ENCODE results near the gene SMC4. TPM values are rescaled to one million over a fixed set of nuclear protein-coding genes. Genes with fewer than 3 reads are reported as not detected.

SMC4 gene
- polyA plus RNA-seq, 1 of the 3 experiments (the other 2 are of a cell fraction), result 26.1 TPM

GRCh38 chr3:160365869-160366522 lies 33.5 kb upstream of the SMC4 start:
- no peak for DNase-seq
- TF ChIP-seq REST (IDR thresholded peaks at IDR 0.05; ENCODE audit: low read depth, low read length), result no peak
- TF ChIP-seq FOXJ3 (CRISPR knock-in tag; IDR thresholded peaks at IDR 0.05), result no peak
- TF ChIP-seq EZH2phosphoT487 (IDR thresholded peaks at IDR 0.05; ENCODE audit: borderline replicate concordance, low read depth), result no peak
- H3F3A ChIP-seq (replicated peaks; ENCODE audit: insufficient read depth), result no peaks in the 10 kb centered on the region
- no peaks in the 10 kb centered on the region for H3K79me2 ChIP-seq (ENCODE audit: insufficient read depth)
- H3K27me3 ChIP-seq (ENCODE audit: insufficient read depth), result no peaks in the 10 kb centered on the region
- H4K20me1 ChIP-seq (ENCODE audit: insufficient read depth), result no peaks in the 10 kb centered on the region
- no peaks in the 10 kb centered on the region for H3K9me2 ChIP-seq
- no peak overlapping the region for H2AFZ ChIP-seq (ENCODE audit: low read depth)
- no peak overlapping the region for H3K9ac ChIP-seq
- CTCF ChIA-PET, result no interaction called here
- peaks cover 11 to 20% of the 10 kb centered on the region in 2 experiments for H3K36me3 ChIP-seq (replicated peaks in 1 of 2; ENCODE audit: control insufficient read depth in 1 of 2, insufficient read depth in 2 of 2, low read length in 1 of 2)
- H3K27ac ChIP-seq (ENCODE audit: low read depth in 2 of 2, low read length in 1 of 2), result no peak overlapping the region
- no peak overlapping the region for H3K4me3 ChIP-seq (ENCODE audit: low read depth in 2 of 2, low read length in 1 of 2)
- WGBS (ENCODE audit: low lambda C conversion rate), result 91% methylated on average over 1 of the region's 1 CpG
- POLR2A ChIA-PET, result no interaction called here
- no peaks in the 10 kb centered on the region; a peak in 1 of 4 replicates for H3K4me1 ChIP-seq (ENCODE audit: control insufficient read depth in 1 of 2, insufficient read depth in 2 of 2, low read depth in 1 of 2, low read length in 1 of 2)
- no peaks in the 10 kb centered on the region for H3K9me3 ChIP-seq
- no peak overlapping the region for H3K4me2 ChIP-seq

- Histone ChIP-seq H4K20me1 (ENCODE audit: insufficient read depth) (no peaks in the 10 kb centered on the region), H3F3A (replicated peaks; ENCODE audit: insufficient read depth) (no peaks in the 10 kb centered on the region), H3K9me2 (no peaks in the 10 kb centered on the region), H3K4me1 (ENCODE audit: control insufficient read depth in 1 of 2, insufficient read depth in 2 of 2, low read depth in 1 of 2, low read length in 1 of 2) (peaks cover 0 to 5% of the 10 kb centered on the region in 2 experiments; a peak in 2 of 4 replicates), H2AFZ (ENCODE audit: low read depth) (no peak overlapping the region), H3K27me3 (ENCODE audit: insufficient read depth) (no peaks in the 10 kb centered on the region), H3K27ac (ENCODE audit: low read depth in 2 of 2, low read length in 1 of 2) (no peak overlapping the region), H3K36me3 (replicated peaks in 1 of 2; ENCODE audit: control insufficient read depth in 1 of 2, insufficient read depth in 2 of 2, low read length in 1 of 2) (peaks cover 21 to 31% of the 10 kb centered on the region in 2 experiments), H3K4me2 (no peak overlapping the region), H3K4me3 (ENCODE audit: low read depth in 2 of 2, low read length in 1 of 2) (no peak overlapping the region), H3K9me3 (no peaks in the 10 kb centered on the region), H3K79me2 (ENCODE audit: insufficient read depth) (no peaks in the 10 kb centered on the region), H3K9ac (no peak overlapping the region)
- 96% methylated on average over 2 of the region's 2 CpGs for WGBS (ENCODE audit: low lambda C conversion rate)
- CTCF ChIA-PET, result no interaction called here
- POLR2A ChIA-PET, result no interaction called here
- TF ChIP-seq PBX3 (IDR thresholded peaks at IDR 0.05) (no peak), SMC3 (IDR thresholded peaks at IDR 0.05; ENCODE audit: low read depth, low read length) (no peak), IRF3 (IDR thresholded peaks at IDR 0.05; ENCODE audit: low read depth, low read length) (no peak), TCF12 (IDR thresholded peaks at IDR 0.05) (no peak), USF2 (IDR thresholded peaks at IDR 0.05; ENCODE audit: borderline replicate concordance, low read depth, low read length) (no peak), FOSL2 (IDR thresholded peaks at IDR 0.05; ENCODE audit: borderline replicate concordance, low read depth) (no peak), CHD2 (IDR thresholded peaks at IDR 0.05; ENCODE audit: low read length, partially characterized antibody) (no peak), ZBTB33 (IDR thresholded peaks at IDR 0.05; ENCODE audit: borderline replicate concordance, low read depth) (no peak), MXI1 (IDR thresholded peaks at IDR 0.05; ENCODE audit: low read depth, low read length) (no peak), TEAD4 (IDR thresholded peaks at IDR 0.05; ENCODE audit: borderline replicate concordance, insufficient read depth) (no peak), MAX (IDR thresholded peaks at IDR 0.05; ENCODE audit: low read depth) (no peak)
- DNase-seq, result no peak
Measured at GRCh38 chr3:160368804-160369203, 30.6 kb upstream of the SMC4 start.

All from SK-N-SH (cell line).